Epithelial cell of esophagus (primary cell): Measurements from ENCODE around the gene OSGEP.

Source experiments
- DNase-seq: peaks from one replicate; pipeline ENCODE4 v3.0.0; 2010; ENCODE audit warnings: low read depth
- H3K4me3 ChIP-seq: 2 replicates; pipeline ENCODE4 v1.5.1; 2011; ENCODE audit warnings: mild to moderate bottlenecking, low read length, control low read depth
- CTCF ChIP-seq: IDR thresholded peaks from 2 replicates; pipeline ENCODE4 v1.5.1; 2011; ENCODE audit warnings: low read depth, mild to moderate bottlenecking, low read length, control low read depth, inconsistent platforms; ENCODE audit not compliant: insufficient read depth; ENCODE audit errors: missing control alignments

Gene OSGEP

GRCh38 chr14:20472536-20473169 is 18.0 kb upstream of the OSGEP start:
- no peak overlapping the region for H3K4me3 ChIP-seq
- no peak for DNase-seq
- no peak for TF ChIP-seq CTCF

- no peak for TF ChIP-seq CTCF
- peak overlapping the region; percentile 95 for H3K4me3 ChIP-seq
- no peak for DNase-seq
Measured at GRCh38 chr14:20470603-20470901, 15.9 kb upstream of the OSGEP start.

- DNase-seq, result peak; percentile 94
- H3K4me3 ChIP-seq, result peak overlapping the region; percentile 95
- no peak for TF ChIP-seq CTCF
Measured at GRCh38 chr14:20469890-20470602, 15.4 kb upstream of the OSGEP start.

- H3K4me3 ChIP-seq, result peak within 1 kb of the TSS; percentile 95
- peak; percentile 94 for DNase-seq
- no peak for TF ChIP-seq CTCF
Measured at GRCh38 chr14:20469242-20469889, 14.8 kb upstream of the OSGEP start, which contains the start of gene PNP. Gene PNP, plus strand, starts transcription at chr14:20469406. Its CDS starts 119 bp downstream, at chr14:20469525.

GRCh38 chr14:20468764-20469241 is 14.2 kb upstream of the OSGEP start:
- no peak for DNase-seq
- no peak for TF ChIP-seq CTCF
- peak overlapping the region; percentile 95 for H3K4me3 ChIP-seq

- DNase-seq, result peak; percentile 100
- TF ChIP-seq CTCF, result no peak
Measured at GRCh38 chr14:20461225-20462141, 6.9 kb upstream of the OSGEP start, which contains the start of gene PIP4P1. Gene PIP4P1, minus strand, starts transcription at chr14:20461434. Its CDS starts 109 bp downstream, at chr14:20461325.

More at GRCh38 chr14:20461225-20462141, 6.9 kb upstream of the OSGEP start, which contains the start of gene PIP4P1:
- H3K4me3 ChIP-seq, result peak within 1 kb of the TSS; percentile 90
